HepG2 (cell line): ENCODE data around the gene IGFBP6. TPM values are rescaled to one million over a fixed set of nuclear protein-coding genes. Genes with fewer than 3 reads are reported as not detected.

ENCODE experiments used
- FOXO4 ChIP-seq: sonication (generic); formaldehyde crosslinking; conservative IDR thresholded peaks from 2 replicates; pipeline ENCODE4 v1.8.1; 2023; ENCODE audit warnings: missing genetic modification reagents
- HNRNPL ChIP-seq: fragments of 200-400 bp; formaldehyde crosslinking; IDR thresholded peaks from 2 replicates; pipeline ENCODE4 v1.6.1; 2017; ENCODE audit warnings: mild to moderate bottlenecking, low read depth, low read length
- MATR3 ChIP-seq: sonication (generic); formaldehyde crosslinking; IDR thresholded peaks from 2 replicates; pipeline ENCODE4 v1.4.0; 2020; ENCODE audit warnings: missing genetic modification reagents
- MXD4 ChIP-seq: IDR thresholded peaks from 2 replicates; pipeline ENCODE4 v1.6.1; 2016; ENCODE audit warnings: mild to moderate bottlenecking, missing biosample characterization, missing genetic modification reagents
- NR2F1 ChIP-seq, 2 experiments: fragments of 450-650 bp in 1 of 2; formaldehyde crosslinking in 1 of 2; IDR thresholded peaks; 2 replicates each; pipeline versions ENCODE4 v1.5.0 to v1.6.1; 2016 to 2020; ENCODE audit warnings: mild to moderate bottlenecking in 1 of 2, missing compliant biosample characterization in 1 of 2, missing genetic modification reagents in 1 of 2, moderate library complexity in 1 of 2
- RXRA ChIP-seq: sonication (generic); formaldehyde crosslinking; IDR thresholded peaks from 2 replicates; pipeline ENCODE4 v1.5.1; 2020; ENCODE audit warnings: missing genetic modification reagents
- SCMH1 ChIP-seq: sonication (generic); formaldehyde crosslinking; IDR thresholded peaks from 2 replicates; pipeline ENCODE4 v1.9.0; 2021; ENCODE audit warnings: missing genetic modification reagents, mild to moderate bottlenecking, borderline replicate concordance
- SIN3B ChIP-seq: fragments of 150-350 bp; IDR thresholded peaks from 2 replicates; pipeline ENCODE4 v1.6.1; 2014; ENCODE audit warnings: low read length
- SMAD1 ChIP-seq: sonication (generic); formaldehyde crosslinking; IDR thresholded peaks from 2 replicates; pipeline ENCODE4 v1.4.0; 2020; ENCODE audit warnings: missing genetic modification reagents, low read depth, mild to moderate bottlenecking, borderline replicate concordance
- ZNF713 ChIP-seq: sonication (generic); formaldehyde crosslinking; IDR thresholded peaks from 2 replicates; pipeline ENCODE4 v1.4.0; 2020; ENCODE audit warnings: mild to moderate bottlenecking, missing genetic modification reagents
- ZNF724P ChIP-seq: sonication (generic); formaldehyde crosslinking; IDR thresholded peaks from 2 replicates; pipeline ENCODE4 v1.8.0; 2022; ENCODE audit warnings: missing genetic modification reagents, borderline replicate concordance
- ZNF747 ChIP-seq: sonication (generic); formaldehyde crosslinking; IDR thresholded peaks from 2 replicates; pipeline ENCODE4 v1.8.1; 2023; ENCODE audit warnings: missing genetic modification reagents, mild to moderate bottlenecking, borderline replicate concordance
- ZNF75D ChIP-seq: sonication (generic); formaldehyde crosslinking; IDR thresholded peaks from 2 replicates; pipeline ENCODE4 v1.8.1; 2023; ENCODE audit warnings: missing genetic modification reagents, mild to moderate bottlenecking, borderline replicate concordance
- polyA plus RNA-seq, 8 experiments: library from polyadenylated mRNA; depleted of rRNA in 3 of 8; stranded (reverse) in 7 of 8; unstranded in 1 of 8; fragments of >200 nt; fragmentation: Illumina TruSeq in 4 of 8; extraction: Trizol in 4 of 8; gene quantifications; 2 replicates each; pipeline versions ENCODE4 v1.2.1 to v1.2.3, GENCODE V29; 2011 to 2016; ENCODE audit warnings: low read depth in 4 of 8, missing spikeins in 1 of 8, mixed read lengths in 1 of 8; ENCODE audit not compliant: insufficient read depth in 1 of 8
- total RNA-seq, 5 experiments: library from RNA; depleted of rRNA; stranded (reverse); fragments of >200 nt; fragmentation: Illumina TruSeq; extraction: Trizol; gene quantifications; 2 replicates each; pipeline ENCODE4 v1.2.3, GENCODE V29; 2016; ENCODE audit warnings: low read depth in 1 of 5
- TF ChIP-seq, protein P1 (sequence below): sonication (generic); formaldehyde crosslinking; conservative IDR thresholded peaks from 2 replicates; pipeline ENCODE4 v1.8.0; 2022; ENCODE audit warnings: low read depth, missing genetic modification reagents
- TF ChIP-seq, protein P2 (sequence below): IDR thresholded peaks from 2 replicates; pipeline ENCODE4 v1.6.1; 2016; ENCODE audit warnings: control low read depth
- TF ChIP-seq, protein P3 (sequence below), 2 experiments: sonication (generic) in 1 of 2; formaldehyde crosslinking in 1 of 2; IDR thresholded peaks; 2 replicates each; pipeline versions ENCODE4 v1.4.0 to v1.6.1; 2016 to 2020; ENCODE audit warnings: borderline replicate concordance in 1 of 2, low read depth in 1 of 2, mild to moderate bottlenecking in 1 of 2, missing genetic modification reagents in 1 of 2
- TF ChIP-seq, protein P4 (sequence below): IDR thresholded peaks from 2 replicates; pipeline ENCODE4 v1.6.1; 2016; ENCODE audit warnings: missing genetic modification reagents, missing compliant biosample characterization

IGFBP6 gene
- total and polyA plus RNA-seq, 2 of the 13 experiments (the other 11 are each of a cell fraction or from before 2014, with no cell fraction given) = 3.9 to 25.2 TPM

- TF ChIP-seq, protein P1, sequence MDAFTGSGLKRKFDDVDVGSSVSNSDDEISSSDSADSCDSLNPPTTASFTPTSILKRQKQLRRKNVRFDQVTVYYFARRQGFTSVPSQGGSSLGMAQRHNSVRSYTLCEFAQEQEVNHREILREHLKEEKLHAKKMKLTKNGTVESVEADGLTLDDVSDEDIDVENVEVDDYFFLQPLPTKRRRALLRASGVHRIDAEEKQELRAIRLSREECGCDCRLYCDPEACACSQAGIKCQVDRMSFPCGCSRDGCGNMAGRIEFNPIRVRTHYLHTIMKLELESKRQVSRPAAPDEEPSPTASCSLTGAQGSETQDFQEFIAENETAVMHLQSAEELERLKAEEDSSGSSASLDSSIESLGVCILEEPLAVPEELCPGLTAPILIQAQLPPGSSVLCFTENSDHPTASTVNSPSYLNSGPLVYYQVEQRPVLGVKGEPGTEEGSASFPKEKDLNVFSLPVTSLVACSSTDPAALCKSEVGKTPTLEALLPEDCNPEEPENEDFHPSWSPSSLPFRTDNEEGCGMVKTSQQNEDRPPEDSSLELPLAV (CRISPR knock-in tag) = no peak
- TF ChIP-seq ZNF747 (CRISPR knock-in tag) = no peak
- no peak for TF ChIP-seq FOXO4 (CRISPR knock-in tag)
- TF ChIP-seq, protein P2, sequence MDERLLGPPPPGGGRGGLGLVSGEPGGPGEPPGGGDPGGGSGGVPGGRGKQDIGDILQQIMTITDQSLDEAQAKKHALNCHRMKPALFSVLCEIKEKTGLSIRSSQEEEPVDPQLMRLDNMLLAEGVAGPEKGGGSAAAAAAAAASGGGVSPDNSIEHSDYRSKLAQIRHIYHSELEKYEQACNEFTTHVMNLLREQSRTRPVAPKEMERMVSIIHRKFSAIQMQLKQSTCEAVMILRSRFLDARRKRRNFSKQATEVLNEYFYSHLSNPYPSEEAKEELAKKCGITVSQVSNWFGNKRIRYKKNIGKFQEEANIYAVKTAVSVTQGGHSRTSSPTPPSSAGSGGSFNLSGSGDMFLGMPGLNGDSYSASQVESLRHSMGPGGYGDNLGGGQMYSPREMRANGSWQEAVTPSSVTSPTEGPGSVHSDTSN = no peak
- TF ChIP-seq MXD4 (CRISPR knock-in tag) = no peak
- TF ChIP-seq SMAD1 (CRISPR knock-in tag) = no peak
- no peak for TF ChIP-seq SIN3B
- TF ChIP-seq, protein P3, sequence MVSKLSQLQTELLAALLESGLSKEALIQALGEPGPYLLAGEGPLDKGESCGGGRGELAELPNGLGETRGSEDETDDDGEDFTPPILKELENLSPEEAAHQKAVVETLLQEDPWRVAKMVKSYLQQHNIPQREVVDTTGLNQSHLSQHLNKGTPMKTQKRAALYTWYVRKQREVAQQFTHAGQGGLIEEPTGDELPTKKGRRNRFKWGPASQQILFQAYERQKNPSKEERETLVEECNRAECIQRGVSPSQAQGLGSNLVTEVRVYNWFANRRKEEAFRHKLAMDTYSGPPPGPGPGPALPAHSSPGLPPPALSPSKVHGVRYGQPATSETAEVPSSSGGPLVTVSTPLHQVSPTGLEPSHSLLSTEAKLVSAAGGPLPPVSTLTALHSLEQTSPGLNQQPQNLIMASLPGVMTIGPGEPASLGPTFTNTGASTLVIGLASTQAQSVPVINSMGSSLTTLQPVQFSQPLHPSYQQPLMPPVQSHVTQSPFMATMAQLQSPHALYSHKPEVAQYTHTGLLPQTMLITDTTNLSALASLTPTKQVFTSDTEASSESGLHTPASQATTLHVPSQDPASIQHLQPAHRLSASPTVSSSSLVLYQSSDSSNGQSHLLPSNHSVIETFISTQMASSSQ (IDR thresholded peaks at IDR 0.05; ENCODE audit: low read depth) = no peak
- TF ChIP-seq, protein P3 (CRISPR knock-in tag; IDR thresholded peaks at IDR 0.05; ENCODE audit: borderline replicate concordance) = peak; percentile 51; the same call in 1 of the 2 replicates
- TF ChIP-seq RXRA (CRISPR knock-in tag) = peak; percentile 92
- TF ChIP-seq NR2F1 (CRISPR knock-in tag; IDR thresholded peaks at IDR 0.05) = peak; percentile 35 to 52; a peak in 2 of 4 replicates
- no peak for TF ChIP-seq ZNF75D (CRISPR knock-in tag)
- TF ChIP-seq MATR3 (CRISPR knock-in tag) = no peak
- no peak for TF ChIP-seq SCMH1 (CRISPR knock-in tag)
- TF ChIP-seq, protein P4, sequence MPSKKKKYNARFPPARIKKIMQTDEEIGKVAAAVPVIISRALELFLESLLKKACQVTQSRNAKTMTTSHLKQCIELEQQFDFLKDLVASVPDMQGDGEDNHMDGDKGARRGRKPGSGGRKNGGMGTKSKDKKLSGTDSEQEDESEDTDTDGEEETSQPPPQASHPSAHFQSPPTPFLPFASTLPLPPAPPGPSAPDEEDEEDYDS (CRISPR knock-in tag) = 0 out of 2 replicates have a peak, but pooled peaks have one; percentile 25
- TF ChIP-seq HNRNPL = peak; percentile 78
- TF ChIP-seq ZNF724P (CRISPR knock-in tag) = 0 out of 2 replicates have a peak, but pooled peaks have one; percentile 48
- TF ChIP-seq ZNF713 = no peak
These were observed 36.0 kb upstream of the IGFBP6 start (continued) for GRCh38 chr12:53061404-53062010.
